GM21381 (cell line): ENCODE data around the gene ITIH2.

Experiments
- ATAC-seq: cut with Tn5 transposase; IDR thresholded peaks from one replicate; pipeline ENCODE4 v1.9.1; 2021; ENCODE audit warnings: mild to moderate bottlenecking, moderate library complexity; ENCODE audit not compliant: unreplicated experiment

ITIH2 gene

DNA sequence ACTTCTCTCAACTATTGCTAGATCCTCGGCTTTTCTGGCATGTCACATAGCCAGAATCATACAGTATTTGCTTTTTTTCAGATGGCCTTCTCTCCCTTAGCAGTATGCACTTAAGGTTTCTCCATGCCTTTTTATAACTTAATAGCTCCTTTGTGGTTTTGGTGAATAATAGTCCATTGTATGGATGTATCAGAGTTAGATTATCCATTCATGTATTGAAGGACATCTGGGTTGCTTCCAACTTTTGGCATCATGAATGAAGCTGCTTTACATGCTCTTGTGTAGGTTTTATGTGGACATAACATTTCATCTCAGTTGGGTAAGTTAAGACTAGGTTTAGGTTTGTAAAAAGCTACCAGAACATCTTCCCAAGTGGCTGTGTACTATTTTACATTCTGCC lies 89.4 kb downstream of the ITIH2 start:
- ATAC-seq: no peak

DNA sequence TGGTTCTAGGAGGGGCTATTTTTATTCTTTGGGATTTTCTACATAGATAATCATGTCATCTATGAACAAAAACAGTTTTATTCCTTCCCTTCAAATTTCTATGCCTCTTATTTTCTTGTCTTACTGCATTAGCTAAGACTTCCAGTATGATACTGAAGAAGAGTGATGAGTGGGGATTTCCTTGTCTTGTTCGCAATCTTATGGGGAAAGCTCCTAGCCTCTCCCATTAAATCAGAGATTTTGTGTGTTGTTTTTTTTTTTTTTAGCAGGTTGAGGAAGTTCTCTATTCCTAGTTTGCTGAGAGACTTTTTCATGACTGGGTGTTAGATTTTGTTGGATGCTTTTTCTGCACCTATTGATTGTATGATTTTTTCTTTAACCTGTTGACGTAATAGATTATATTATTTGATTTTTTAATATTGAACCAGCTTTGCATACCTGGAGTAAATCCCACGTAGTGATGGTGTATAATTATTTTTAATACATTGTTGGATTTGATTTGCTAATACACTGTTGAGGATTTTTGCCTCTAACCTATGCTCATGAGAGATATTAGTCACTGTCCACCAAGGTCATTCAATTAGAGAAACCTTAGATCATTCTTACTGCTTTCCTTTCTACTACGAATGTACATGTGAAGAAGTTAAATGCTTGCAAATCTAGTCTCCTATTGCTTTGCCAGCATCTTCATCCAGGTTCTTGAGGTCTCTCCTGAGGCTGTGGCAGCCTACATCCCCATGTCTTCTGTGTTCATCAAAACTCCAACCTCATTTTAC lies 91.3 kb downstream of the ITIH2 start:
- no peak for ATAC-seq

DNA sequence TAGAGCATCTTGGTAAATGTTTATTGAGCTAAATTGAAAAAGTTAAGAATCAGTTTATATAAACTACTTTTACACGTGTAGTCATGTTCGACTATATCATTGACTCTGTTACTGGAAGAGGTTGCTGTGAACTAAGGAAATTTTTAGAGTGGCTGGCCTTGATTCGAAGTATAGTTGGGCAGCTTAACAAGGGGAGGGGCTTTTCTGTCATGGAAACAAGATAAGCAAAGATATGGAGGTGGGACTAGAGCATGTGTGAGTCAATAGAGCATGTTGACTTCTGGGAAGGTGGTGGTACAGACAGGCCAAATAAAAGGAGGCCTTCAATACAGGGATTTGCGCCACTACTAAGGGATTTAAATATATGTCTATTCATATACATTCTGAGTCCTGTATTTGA lies 92.5 kb downstream of the ITIH2 start:
- no peak for ATAC-seq

DNA sequence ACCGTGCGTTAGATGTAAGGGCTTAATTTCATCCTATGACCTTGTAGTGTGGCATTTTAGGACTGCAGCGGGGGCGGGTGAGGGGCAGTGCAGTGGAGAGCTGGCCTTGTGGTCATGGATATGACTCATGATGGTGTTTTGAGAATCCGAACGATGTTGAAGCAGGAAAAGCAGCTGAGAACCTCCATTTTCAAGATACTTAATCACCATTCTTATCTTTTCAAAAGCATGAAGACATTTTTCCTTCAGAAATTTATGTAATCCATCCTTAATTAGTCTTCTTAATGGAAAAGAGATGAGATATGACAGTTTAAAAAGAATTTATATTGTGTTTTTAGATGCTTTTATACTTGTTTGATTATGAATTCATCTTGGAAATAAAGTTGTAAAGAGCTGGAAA lies 94.5 kb downstream of the ITIH2 start:
- no peak for ATAC-seq
